Subcutaneous abdominal adipose tissue (tissue), 5 donors: Measurements from ENCODE around the gene REEP1.

Experiments used
- H3K27ac ChIP-seq: one replicate; pipeline ENCODE4 v1.7.0; 2013; ENCODE audit warnings: low read depth, mild to moderate bottlenecking, inconsistent platforms, low read length, moderate library complexity
- H3K27me3 ChIP-seq, 5 donors: one replicate each; pipeline ENCODE4 v1.7.0; 2013; ENCODE audit warnings: low read length in 5 of 5, inconsistent platforms in 1 of 5; ENCODE audit not compliant: control insufficient read depth in 5 of 5, insufficient read depth in 4 of 5
- H3K36me3 ChIP-seq, 5 donors: one replicate each; pipeline ENCODE4 v1.7.0; 2013; ENCODE audit warnings: low read length in 5 of 5; ENCODE audit not compliant: control insufficient read depth in 5 of 5, insufficient read depth in 5 of 5
- H3K4me1 ChIP-seq, 5 donors: one replicate each; pipeline ENCODE4 v1.7.0; 2013; ENCODE audit warnings: low read length in 5 of 5, mild to moderate bottlenecking in 3 of 5, moderate library complexity in 1 of 5; ENCODE audit not compliant: control insufficient read depth in 5 of 5, insufficient read depth in 5 of 5
- H3K4me3 ChIP-seq, 5 donors: one replicate each; pipeline ENCODE4 v1.7.0; 2013; ENCODE audit warnings: low read length in 5 of 5, low read depth in 1 of 5
- H3K9ac ChIP-seq, 5 donors: one replicate each; pipeline ENCODE4 v1.7.0; 2013; ENCODE audit warnings: low read length in 5 of 5, mild to moderate bottlenecking in 4 of 5, moderate library complexity in 3 of 5
- H3K9me3 ChIP-seq, 5 donors: one replicate each; pipeline ENCODE4 v1.7.0; 2013; ENCODE audit warnings: low read length in 5 of 5; ENCODE audit not compliant: control insufficient read depth in 5 of 5
- donor health status: healthy.
- donor health status: healthy.
- donor health status: healthy.
- donor health status: healthy.
- donor health status: healthy.

The REEP1 gene

GRCh38 chr2:86337244-86337835 lies at the start of gene REEP1:
TSS of gene REEP1 (minus strand) at chr2:86337626. CDS start at chr2:86337510, 116 bp downstream.
- no peak within 1 kb of the TSS for H3K9ac ChIP-seq
- H3K27me3 ChIP-seq: peaks cover 19 to 49% (median 40%) of the 10 kb centered on the region in 5 donors
- H3K9me3 ChIP-seq: peaks cover 0 to 11% (median 7%) of the 10 kb centered on the region in 5 donors
- peak within 1 kb of the TSS; percentile 9 to 59 (median 53) for H3K4me3 ChIP-seq
- H3K27ac ChIP-seq: no peak within 1 kb of the TSS
- no peaks in the 10 kb centered on the region for H3K36me3 ChIP-seq
- H3K4me1 ChIP-seq: peaks cover 0 to 15% (median 14%) of the 10 kb centered on the region in 5 donors

- Histone ChIP-seq H3K27ac (no peak overlapping the region), H3K9me3 (no peaks in the 10 kb centered on the region), H3K27me3 (peaks cover 0 to 2% (median 0%) of the 10 kb centered on the region in 5 donors), H3K4me3 (no peak overlapping the region), H3K36me3 (no peaks in the 10 kb centered on the region), H3K9ac (no peak overlapping the region), H3K4me1 (no peaks in the 10 kb centered on the region)
Measured at GRCh38 chr2:86383844-86384243, 46.4 kb upstream of the REEP1 start.

- Histone ChIP-seq H3K9me3 (no peaks in the 10 kb centered on the region), H3K27me3 (peaks cover 0 to 2% (median 0%) of the 10 kb centered on the region in 5 donors), H3K9ac (no peak overlapping the region), H3K4me1 (no peaks in the 10 kb centered on the region), H3K4me3 (no peak overlapping the region), H3K27ac (no peak overlapping the region), H3K36me3 (no peaks in the 10 kb centered on the region)
Measured at GRCh38 chr2:86382698-86383097, 45.3 kb upstream of the REEP1 start.

- H3K4me3 ChIP-seq: no peak overlapping the region
- no peak overlapping the region for H3K9ac ChIP-seq
- no peaks in the 10 kb centered on the region for H3K9me3 ChIP-seq
- no peaks in the 10 kb centered on the region for H3K4me1 ChIP-seq
- no peak overlapping the region for H3K27ac ChIP-seq
- H3K27me3 ChIP-seq: peaks cover 0 to 2% (median 0%) of the 10 kb centered on the region in 5 donors
- H3K36me3 ChIP-seq: no peaks in the 10 kb centered on the region
Measured at GRCh38 chr2:86382108-86382507, 44.7 kb upstream of the REEP1 start.

GRCh38 chr2:86378469-86378868 lies 41.0 kb upstream of the REEP1 start:
- no peak overlapping the region for H3K9ac ChIP-seq
- no peak overlapping the region for H3K4me3 ChIP-seq
- H3K27me3 ChIP-seq: peaks cover 0 to 2% (median 0%) of the 10 kb centered on the region in 5 donors
- H3K9me3 ChIP-seq: no peaks in the 10 kb centered on the region
- H3K4me1 ChIP-seq: no peaks in the 10 kb centered on the region
- H3K27ac ChIP-seq: no peak overlapping the region
- H3K36me3 ChIP-seq: no peaks in the 10 kb centered on the region

GRCh38 chr2:86375623-86376022 lies 38.2 kb upstream of the REEP1 start:
- no peak overlapping the region for H3K9ac ChIP-seq
- no peak overlapping the region for H3K4me3 ChIP-seq
- H3K27me3 ChIP-seq: peaks cover 0 to 4% (median 0%) of the 10 kb centered on the region in 5 donors

GRCh38 chr2:86372641-86373502 lies 35.4 kb upstream of the REEP1 start:
- H3K4me1 ChIP-seq: peaks cover 1 to 8% (median 6%) of the 10 kb centered on the region in 5 donors
- no peak overlapping the region for H3K4me3 ChIP-seq
- no peak overlapping the region for H3K9ac ChIP-seq
- no peaks in the 10 kb centered on the region for H3K36me3 ChIP-seq
- no peak overlapping the region for H3K27ac ChIP-seq
- peaks cover 0 to 4% (median 0%) of the 10 kb centered on the region in 5 donors for H3K27me3 ChIP-seq
- H3K9me3 ChIP-seq: peaks cover 4 to 9% (median 8%) of the 10 kb centered on the region in 5 donors

More at GRCh38 chr2:86375623-86376022, 38.2 kb upstream of the REEP1 start:
- Histone ChIP-seq H3K9me3 (peaks cover 0 to 4% (median 2%) of the 10 kb centered on the region in 5 donors), H3K4me1 (peaks cover 0 to 1% (median 0%) of the 10 kb centered on the region in 5 donors), H3K36me3 (no peaks in the 10 kb centered on the region), H3K27ac (no peak overlapping the region)

GRCh38 chr2:86372133-86372532 lies 34.7 kb upstream of the REEP1 start:
- H3K4me3 ChIP-seq: no peak overlapping the region
- no peak overlapping the region for H3K27ac ChIP-seq
- no peaks in the 10 kb centered on the region for H3K36me3 ChIP-seq
- H3K4me1 ChIP-seq: peaks cover 1 to 15% (median 7%) of the 10 kb centered on the region in 5 donors
- H3K9me3 ChIP-seq: peaks cover 4 to 9% (median 8%) of the 10 kb centered on the region in 5 donors
- peaks cover 0 to 4% (median 0%) of the 10 kb centered on the region in 5 donors for H3K27me3 ChIP-seq
- no peak overlapping the region for H3K9ac ChIP-seq

GRCh38 chr2:86371527-86371926 lies 34.1 kb upstream of the REEP1 start:
- peaks cover 4 to 9% (median 8%) of the 10 kb centered on the region in 5 donors for H3K9me3 ChIP-seq
- no peak overlapping the region for H3K27ac ChIP-seq
- H3K27me3 ChIP-seq: peaks cover 0 to 4% (median 0%) of the 10 kb centered on the region in 5 donors
- peaks cover 1 to 15% (median 7%) of the 10 kb centered on the region in 5 donors for H3K4me1 ChIP-seq
- H3K9ac ChIP-seq: no peak overlapping the region
- H3K4me3 ChIP-seq: no peak overlapping the region
- no peaks in the 10 kb centered on the region for H3K36me3 ChIP-seq

GRCh38 chr2:86370579-86370978 lies 33.2 kb upstream of the REEP1 start:
- Histone ChIP-seq H3K4me1 (peaks cover 1 to 15% (median 7%) of the 10 kb centered on the region in 5 donors), H3K27ac (no peak overlapping the region), H3K9ac (no peak overlapping the region), H3K36me3 (no peaks in the 10 kb centered on the region), H3K9me3 (peaks cover 4 to 9% (median 8%) of the 10 kb centered on the region in 5 donors), H3K27me3 (peaks cover 0 to 4% (median 0%) of the 10 kb centered on the region in 5 donors), H3K4me3 (no peak overlapping the region)
